ENCODE measurements around the gene PLA2G4D.

DNA sequence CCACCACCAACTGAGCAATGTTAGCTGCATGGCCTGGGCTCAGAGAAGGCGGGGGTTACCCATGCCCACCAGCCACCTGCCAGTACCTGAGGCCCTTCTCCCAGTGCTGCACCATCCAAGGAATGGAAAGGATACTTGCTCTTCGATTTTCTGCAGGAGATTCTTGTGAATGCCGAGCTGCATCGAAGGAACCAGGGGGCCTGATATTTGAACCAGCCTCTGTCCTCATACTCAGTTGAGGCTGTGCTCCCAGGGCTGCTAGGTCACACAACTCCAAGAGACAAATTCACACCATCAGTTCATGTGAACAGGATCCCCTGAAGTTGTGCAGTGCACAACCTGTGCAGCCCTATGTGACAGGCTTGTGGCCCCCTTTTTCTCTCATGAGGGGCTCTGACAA lies 44.0 kb upstream of the PLA2G4D start:
- TF ChIP-seq CEBPB (IDR thresholded peaks at IDR 0.05; ENCODE audit: low read depth) (no peak), POLR2A (IDR thresholded peaks at IDR 0.05; ENCODE audit: borderline replicate concordance, extremely low read depth, insufficient read depth, insufficient read length) (no peak), EZH2 (IDR thresholded peaks at IDR 0.05) (no peak), TCF7L2 (IDR thresholded peaks at IDR 0.05; ENCODE audit: borderline replicate concordance, extremely low read depth, insufficient read depth, insufficient read length) (no peak), ZNF274 (IDR thresholded peaks at IDR 0.05; ENCODE audit: low read depth, low read length) (no peak), SRF (IDR thresholded peaks at IDR 0.05; ENCODE audit: low read depth) (no peak)
- TF ChIP-seq, protein P1, sequence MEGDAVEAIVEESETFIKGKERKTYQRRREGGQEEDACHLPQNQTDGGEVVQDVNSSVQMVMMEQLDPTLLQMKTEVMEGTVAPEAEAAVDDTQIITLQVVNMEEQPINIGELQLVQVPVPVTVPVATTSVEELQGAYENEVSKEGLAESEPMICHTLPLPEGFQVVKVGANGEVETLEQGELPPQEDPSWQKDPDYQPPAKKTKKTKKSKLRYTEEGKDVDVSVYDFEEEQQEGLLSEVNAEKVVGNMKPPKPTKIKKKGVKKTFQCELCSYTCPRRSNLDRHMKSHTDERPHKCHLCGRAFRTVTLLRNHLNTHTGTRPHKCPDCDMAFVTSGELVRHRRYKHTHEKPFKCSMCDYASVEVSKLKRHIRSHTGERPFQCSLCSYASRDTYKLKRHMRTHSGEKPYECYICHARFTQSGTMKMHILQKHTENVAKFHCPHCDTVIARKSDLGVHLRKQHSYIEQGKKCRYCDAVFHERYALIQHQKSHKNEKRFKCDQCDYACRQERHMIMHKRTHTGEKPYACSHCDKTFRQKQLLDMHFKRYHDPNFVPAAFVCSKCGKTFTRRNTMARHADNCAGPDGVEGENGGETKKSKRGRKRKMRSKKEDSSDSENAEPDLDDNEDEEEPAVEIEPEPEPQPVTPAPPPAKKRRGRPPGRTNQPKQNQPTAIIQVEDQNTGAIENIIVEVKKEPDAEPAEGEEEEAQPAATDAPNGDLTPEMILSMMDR (IDR thresholded peaks at IDR 0.05 in 2 of 3, conservative IDR thresholded peaks at IDR 0.05 in 1 of 3; ENCODE audit: borderline replicate concordance in 1 of 3, insufficient read depth in 1 of 3, low read depth in 2 of 3, low read length in 2 of 3) = no peak
